Activated naive CD4-positive, alpha-beta T cell treated with anti-CD3 and anti-CD28 coated beads for 36 hours (primary cell): Measurements from ENCODE around the gene WFDC12. TPM values are rescaled to one million over a fixed set of nuclear protein-coding genes. Genes with fewer than 3 reads are reported as not detected.
A peak's percentile ranks its signal among the peaks of the same experiment; 100 is the strongest.
"Not testable (repeated sequence)": the region's sequence is repeated elsewhere in the genome, so short reads cannot be mapped to it uniquely, and the experiment has no call there.

ENCODE experiments used
- CTCF ChIA-PET: fragments of 350-600 bp; sonication (Branson Sonifier 250); formaldehyde crosslinking; loops from one replicate; lab custom pipeline; 2021; ENCODE audit warnings: antibody characterized with exemption; lab: Charles Lee
- DNase-seq: peaks from one replicate; pipeline ENCODE4 v3.0.0-alpha.2; 2020
- H3K27ac Mint-ChIP-seq: one replicate; pipeline ENCODE4 v1.8.0; 2021; ENCODE audit warnings: mild to moderate bottlenecking, mixed read lengths
- H3K27me3 Mint-ChIP-seq: one replicate; pipeline ENCODE4 v1.8.0; 2021; ENCODE audit warnings: low read depth, mixed read lengths
- H3K36me3 Mint-ChIP-seq: one replicate; pipeline ENCODE4 v1.8.0; 2021; ENCODE audit warnings: low read depth, mixed read lengths
- H3K4me1 Mint-ChIP-seq: one replicate; pipeline ENCODE4 v1.8.0; 2021; ENCODE audit warnings: low read depth, mixed read lengths
- H3K4me3 Mint-ChIP-seq: one replicate; pipeline ENCODE4 v1.8.0; 2021; ENCODE audit warnings: mild to moderate bottlenecking, moderate library complexity, mixed read lengths
- H3K9me3 Mint-ChIP-seq: one replicate; pipeline ENCODE4 v1.8.0; 2021; ENCODE audit warnings: mixed read lengths
- intact Hi-C: fragments of 100-400 bp; cut with micrococcal nuclease; formaldehyde crosslinking; loops from one replicate; pipeline ENCODE4 v1.15.1; 2023
- total RNA-seq, 2 experiments: library from RNA; stranded (reverse); gene quantifications; one replicate each; pipeline ENCODE4 v1.2.3, GENCODE V29; 2021

Gene WFDC12
- total RNA-seq, 2 experiments from 2014 or later = not detected

DNA sequence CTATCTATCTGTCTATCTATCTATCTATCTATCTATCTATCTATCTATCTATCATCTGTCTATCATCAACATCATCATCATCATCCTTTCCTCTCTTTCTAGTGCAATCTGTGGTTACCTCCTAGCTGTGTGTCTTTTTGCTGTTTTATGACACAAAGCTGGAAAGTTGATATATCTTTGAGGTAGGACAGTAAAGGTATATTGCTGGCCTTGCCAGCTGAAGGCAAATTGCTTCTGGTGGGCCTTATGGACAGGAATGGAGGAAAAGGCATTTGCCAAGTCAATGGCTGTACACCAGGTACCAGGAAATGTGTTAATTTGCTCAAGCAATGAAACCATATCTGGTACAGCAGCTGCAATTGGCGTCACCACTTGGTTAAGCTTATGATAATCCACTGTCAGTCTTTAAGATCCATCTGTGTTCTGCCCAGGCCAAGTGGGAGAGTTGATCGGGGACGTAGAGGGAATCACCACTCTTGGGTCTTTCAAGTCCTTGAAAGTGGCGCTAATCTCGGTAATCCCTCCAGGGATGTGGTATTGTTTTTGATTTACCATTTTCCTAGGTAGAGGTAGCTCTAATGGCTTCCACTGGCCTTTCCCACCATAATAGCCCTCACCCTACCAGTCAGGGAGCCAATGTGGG, 15.6 kb upstream of the WFDC12 start:
- H3K4me3 Mint-ChIP-seq, H3K9me3 Mint-ChIP-seq, DNase-seq, H3K4me1 Mint-ChIP-seq, H3K36me3 Mint-ChIP-seq, H3K27ac Mint-ChIP-seq, H3K27me3 Mint-ChIP-seq: not testable (repeated sequence)
- CTCF ChIA-PET = interaction anchor here (0.7 to 4.5 kb wide), 14 partner anchors 10 to 172 kb away, joined by 3 to 62 read pairs (median 4); no protein-coding TSS in a partner anchor
- intact Hi-C loops = loop anchor here (10.0 kb wide), 1 partner anchor 85 kb away; the partner anchor contains the start of gene SEMG2

DNA sequence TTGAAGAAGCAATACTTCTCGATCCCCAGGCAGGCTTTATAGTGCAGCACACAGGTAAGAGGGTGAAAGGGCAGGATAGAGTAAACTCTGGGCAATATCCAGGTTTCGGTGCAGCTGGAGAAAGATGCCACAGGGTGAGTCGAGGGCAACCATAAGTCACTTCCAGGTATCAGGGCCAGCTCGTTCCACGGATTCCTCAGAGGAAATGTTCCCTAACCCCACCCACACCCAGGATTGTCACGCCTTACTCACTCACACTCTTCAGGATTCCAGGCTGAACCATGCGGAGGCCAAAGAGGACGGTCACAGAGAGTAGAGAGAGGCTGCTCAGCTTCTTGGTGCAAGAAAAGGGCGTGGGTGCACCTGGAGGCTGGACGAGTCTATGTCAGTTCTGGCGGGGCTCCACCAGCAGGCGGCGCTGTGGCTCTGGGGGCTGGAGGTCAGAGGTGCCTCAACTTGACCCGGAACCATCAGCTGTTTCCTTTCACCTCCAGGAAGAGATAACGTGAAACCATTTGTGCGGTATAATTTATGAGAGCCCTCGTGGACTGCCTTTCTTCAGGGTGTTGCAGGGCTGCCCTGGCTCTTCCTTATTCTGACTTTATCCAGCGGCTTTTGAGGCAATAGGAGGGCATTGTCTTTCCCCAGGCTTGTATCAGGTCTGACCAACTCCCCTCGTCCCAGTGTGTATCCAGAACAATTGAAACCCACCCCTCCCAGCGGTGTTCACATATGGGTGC, 14.5 kb upstream of the WFDC12 start:
- Mint-ChIP-seq H3K4me3 (no peak overlapping the region), H3K27me3 (peaks cover 7% of the 10 kb centered on the region), H3K27ac (no peak overlapping the region), H3K4me1 (no peaks in the 10 kb centered on the region), H3K9me3 (no peaks in the 10 kb centered on the region), H3K36me3 (no peaks in the 10 kb centered on the region)
- CTCF ChIA-PET = interaction anchor here (0.6 to 4.5 kb wide), 20 partner anchors 9 to 632 kb away, joined by 3 to 62 read pairs (median 4); no protein-coding TSS in a partner anchor
- peak; percentile 88 for DNase-seq
- intact Hi-C loops = loop anchor here (1.0 to 10.0 kb wide), 2 partner anchors 86 to 153 kb away; partner anchors contain the start of gene SEMG2

DNA sequence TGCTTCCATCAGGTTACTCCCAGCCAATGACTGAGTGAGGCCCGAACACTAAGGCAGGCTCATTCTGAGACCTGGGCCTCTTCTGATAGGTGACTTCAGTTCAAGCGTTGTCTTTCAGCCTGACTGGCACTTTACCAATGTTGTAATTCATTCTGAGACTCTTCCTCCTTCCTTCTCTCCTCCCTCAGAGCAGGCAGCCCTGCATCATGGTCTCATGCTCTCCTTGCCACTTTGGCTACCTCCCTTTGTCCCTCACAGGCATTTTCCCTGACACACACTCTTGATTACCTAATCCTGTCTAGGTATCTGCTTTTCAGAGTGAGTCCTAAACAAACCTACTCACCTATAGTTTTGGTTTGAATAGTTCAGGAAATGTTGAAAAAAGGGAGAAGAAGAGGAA, 12.6 kb upstream of the WFDC12 start:
- DNase-seq = no peak
- H3K27ac Mint-ChIP-seq = no peak overlapping the region
- peaks cover 8% of the 10 kb centered on the region for H3K27me3 Mint-ChIP-seq
- CTCF ChIA-PET = interaction anchor here (0.6 to 0.9 kb wide), 3 partner anchors 9 to 300 kb away, joined by 3 to 4 read pairs (median 3); no protein-coding TSS in a partner anchor
- H3K9me3 Mint-ChIP-seq = no peaks in the 10 kb centered on the region
- H3K4me1 Mint-ChIP-seq = no peaks in the 10 kb centered on the region
- no peaks in the 10 kb centered on the region for H3K36me3 Mint-ChIP-seq
- intact Hi-C loops = loop anchor here (10.0 kb wide), 1 partner anchor 88 kb away; the partner anchor contains the start of gene SEMG2
- no peak overlapping the region for H3K4me3 Mint-ChIP-seq

DNA sequence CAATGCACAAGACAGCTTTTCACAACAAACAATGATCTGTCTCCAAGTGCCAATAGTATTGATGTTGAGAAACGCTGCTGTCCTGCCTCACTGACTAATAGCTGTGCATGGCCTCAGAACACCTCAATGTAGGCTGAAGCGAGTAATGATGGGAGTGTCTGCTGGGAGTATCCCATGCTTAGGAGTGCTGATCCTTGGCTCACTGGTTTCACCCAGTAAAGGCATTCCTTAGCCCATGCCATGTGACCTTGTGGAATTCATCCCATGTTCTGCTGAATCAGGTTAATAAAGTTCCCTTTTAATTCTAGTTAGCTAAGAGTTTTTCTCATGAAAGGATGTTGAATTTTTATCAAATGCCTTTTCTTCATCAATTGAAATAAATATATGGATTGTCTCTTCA, 3.8 kb upstream of the WFDC12 start:
- CTCF ChIA-PET = no interaction called here
- no peak for DNase-seq
- Mint-ChIP-seq H3K9me3 (no peaks in the 10 kb centered on the region), H3K27ac (no peak overlapping the region), H3K27me3 (peaks cover 15% of the 10 kb centered on the region), H3K4me1 (no peaks in the 10 kb centered on the region), H3K36me3 (no peaks in the 10 kb centered on the region), H3K4me3 (no peak overlapping the region)
- intact Hi-C loops = no loop called here

DNA sequence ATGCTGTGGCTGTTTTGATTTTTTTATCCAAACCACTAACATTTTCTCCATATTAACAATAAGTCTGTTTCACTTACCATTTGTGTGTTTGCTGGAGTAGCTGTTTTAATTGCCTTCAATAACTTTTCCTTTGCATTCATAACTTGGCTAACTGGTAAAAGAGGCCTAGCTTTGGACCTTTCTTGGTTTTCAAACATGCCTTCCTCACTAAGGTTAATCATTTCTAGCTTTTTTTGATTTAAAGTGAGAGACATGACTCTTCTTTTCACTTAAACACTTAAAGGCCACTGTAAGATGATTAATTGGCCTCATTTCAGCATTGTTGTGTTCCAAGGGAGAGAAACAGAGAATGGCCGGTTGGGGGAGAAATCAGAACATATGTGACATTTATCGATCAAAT, 2.9 kb downstream of the WFDC12 start:
- Mint-ChIP-seq H3K9me3 (no peaks in the 10 kb centered on the region), H3K4me1 (no peaks in the 10 kb centered on the region), H3K4me3 (no peak overlapping the region), H3K27ac (no peak overlapping the region), H3K27me3 (peaks cover 5% of the 10 kb centered on the region), H3K36me3 (no peaks in the 10 kb centered on the region)
- no peak for DNase-seq
- intact Hi-C loops = no loop called here
- CTCF ChIA-PET = interaction anchor here (0.8 kb wide), 1 partner anchor 10 kb away, joined by 6 read pairs; no protein-coding TSS in a partner anchor

DNA sequence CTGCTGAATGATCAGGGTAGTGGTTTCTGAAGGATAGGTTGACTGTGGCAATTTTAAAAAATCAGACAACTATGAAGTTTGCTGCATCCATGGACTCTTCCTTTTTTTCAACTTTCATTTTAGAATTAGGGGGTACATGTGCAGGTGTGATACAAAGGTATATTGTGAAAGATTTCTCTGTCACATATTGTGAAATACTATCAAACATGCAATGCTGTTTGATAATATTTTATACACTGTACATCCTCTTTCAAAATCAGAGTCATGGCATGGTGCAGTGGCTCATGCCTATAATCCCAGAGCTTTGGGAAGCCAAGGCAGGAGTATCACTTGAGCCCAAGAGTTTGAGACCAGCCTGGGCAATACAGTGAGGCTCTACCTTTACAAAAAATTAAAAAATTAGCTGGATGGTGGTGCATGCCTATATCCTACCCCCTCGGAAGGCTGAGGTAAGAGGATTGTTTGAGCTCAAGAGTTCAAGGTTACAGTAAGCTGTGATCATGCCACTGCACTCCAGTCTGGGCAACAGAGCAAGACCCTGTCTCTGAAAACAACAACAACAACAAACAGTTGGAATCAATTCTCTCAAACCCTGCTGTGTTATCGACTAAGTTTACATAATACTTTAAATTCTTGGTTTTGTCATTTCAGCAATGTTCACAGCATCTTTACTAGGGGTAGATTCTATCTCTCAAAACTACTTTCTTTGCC, 4.6 kb downstream of the WFDC12 start:
- Mint-ChIP-seq H3K9me3 (no peaks in the 10 kb centered on the region), H3K27me3 (peaks cover 5% of the 10 kb centered on the region), H3K4me3 (no peak overlapping the region), H3K36me3 (no peaks in the 10 kb centered on the region), H3K27ac (no peak overlapping the region), H3K4me1 (peaks cover 7% of the 10 kb centered on the region)
- intact Hi-C loops = no loop called here
- CTCF ChIA-PET = interaction anchor here (1.1 kb wide), 1 partner anchor 174 kb away, joined by 5 read pairs; no protein-coding TSS in a partner anchor
- no peak for DNase-seq

DNA sequence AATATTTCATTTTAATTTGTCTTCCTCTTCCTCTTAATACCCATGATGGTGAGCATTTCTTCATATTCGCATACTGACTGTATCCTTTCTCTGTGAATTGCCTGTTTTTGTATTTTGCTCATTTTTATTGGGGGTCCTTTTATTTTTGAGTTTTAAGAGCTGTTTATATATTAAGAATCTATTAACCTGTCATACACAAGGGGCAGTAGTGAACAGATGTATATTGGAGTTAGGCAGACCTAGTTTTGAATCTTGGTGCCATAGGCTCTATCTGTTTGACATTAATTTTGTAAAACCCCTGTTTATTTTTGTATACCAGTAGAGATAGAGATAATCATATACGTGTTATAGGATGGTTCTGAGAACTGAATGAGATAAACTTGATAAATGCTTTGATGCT, 6.2 kb downstream of the WFDC12 start:
- no peaks in the 10 kb centered on the region for H3K36me3 Mint-ChIP-seq
- no peaks in the 10 kb centered on the region for H3K9me3 Mint-ChIP-seq
- no peak for DNase-seq
- peaks cover 10% of the 10 kb centered on the region for H3K4me1 Mint-ChIP-seq
- intact Hi-C loops = no loop called here
- H3K27ac Mint-ChIP-seq = no peak overlapping the region
- peaks cover 5% of the 10 kb centered on the region for H3K27me3 Mint-ChIP-seq
- CTCF ChIA-PET = interaction anchor here (0.6 to 1.5 kb wide), 6 partner anchors 11 to 360 kb away, joined by 3 to 5 read pairs (median 4); no protein-coding TSS in a partner anchor
- no peak overlapping the region for H3K4me3 Mint-ChIP-seq

DNA sequence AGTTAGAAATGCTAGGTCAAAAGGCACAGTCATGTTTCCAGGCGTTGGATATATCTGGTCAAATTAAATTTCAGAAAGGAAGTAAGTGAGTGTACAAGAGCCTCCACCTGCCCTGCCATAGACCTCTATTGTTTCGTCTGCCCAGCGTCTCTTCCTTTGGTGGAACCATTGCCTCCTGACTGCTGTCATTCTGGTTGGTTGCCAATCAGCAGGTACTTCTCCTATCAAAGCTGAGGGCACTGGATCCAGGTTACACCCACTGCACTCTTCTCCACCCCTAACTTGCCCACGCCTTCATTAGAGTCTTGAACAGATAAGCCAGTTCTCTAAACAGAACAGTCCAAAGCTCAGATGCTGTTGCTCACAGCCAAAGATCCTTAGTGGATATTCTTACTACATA, 6.7 kb downstream of the WFDC12 start:
- peaks cover 5% of the 10 kb centered on the region for H3K27me3 Mint-ChIP-seq
- no peak overlapping the region for H3K4me3 Mint-ChIP-seq
- no peak overlapping the region for H3K27ac Mint-ChIP-seq
- intact Hi-C loops = no loop called here
- H3K4me1 Mint-ChIP-seq = peaks cover 10% of the 10 kb centered on the region
- CTCF ChIA-PET = interaction anchor here (0.7 to 1.5 kb wide), 5 partner anchors 11 to 654 kb away, joined by 3 to 5 read pairs (median 4); no protein-coding TSS in a partner anchor
- H3K36me3 Mint-ChIP-seq = no peaks in the 10 kb centered on the region
- H3K9me3 Mint-ChIP-seq = no peaks in the 10 kb centered on the region
- DNase-seq = no peak

DNA sequence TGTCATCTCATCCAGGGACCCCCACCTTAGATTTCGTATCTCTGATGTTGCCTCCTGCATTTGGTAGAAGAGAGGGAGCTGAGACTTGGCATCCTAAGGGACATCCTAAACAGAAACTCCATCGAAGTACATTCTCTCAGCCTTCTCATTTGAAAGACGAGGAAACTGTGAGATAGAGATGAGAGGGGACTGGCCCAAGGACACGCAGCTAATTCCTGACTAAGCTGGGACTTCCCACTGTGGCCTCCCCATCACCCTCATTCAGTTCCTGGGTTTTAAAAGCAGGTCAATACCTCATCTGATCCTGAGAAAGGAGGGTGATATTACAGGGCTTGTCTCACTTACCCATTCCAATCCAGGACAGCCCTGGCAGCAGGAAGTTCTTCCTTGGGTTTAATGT, 8.4 kb downstream of the WFDC12 start:
- intact Hi-C loops = no loop called here
- CTCF ChIA-PET = interaction anchor here (0.8 to 1.3 kb wide), 2 partner anchors 17 to 72 kb away, joined by 3 read pairs; no protein-coding TSS in a partner anchor
- H3K4me3 Mint-ChIP-seq = no peak overlapping the region
- no peaks in the 10 kb centered on the region for H3K9me3 Mint-ChIP-seq
- H3K36me3 Mint-ChIP-seq = no peaks in the 10 kb centered on the region
- DNase-seq = no peak
- H3K27me3 Mint-ChIP-seq = peaks cover 2% of the 10 kb centered on the region
- H3K27ac Mint-ChIP-seq = no peak overlapping the region
- H3K4me1 Mint-ChIP-seq = peaks cover 10% of the 10 kb centered on the region

DNA sequence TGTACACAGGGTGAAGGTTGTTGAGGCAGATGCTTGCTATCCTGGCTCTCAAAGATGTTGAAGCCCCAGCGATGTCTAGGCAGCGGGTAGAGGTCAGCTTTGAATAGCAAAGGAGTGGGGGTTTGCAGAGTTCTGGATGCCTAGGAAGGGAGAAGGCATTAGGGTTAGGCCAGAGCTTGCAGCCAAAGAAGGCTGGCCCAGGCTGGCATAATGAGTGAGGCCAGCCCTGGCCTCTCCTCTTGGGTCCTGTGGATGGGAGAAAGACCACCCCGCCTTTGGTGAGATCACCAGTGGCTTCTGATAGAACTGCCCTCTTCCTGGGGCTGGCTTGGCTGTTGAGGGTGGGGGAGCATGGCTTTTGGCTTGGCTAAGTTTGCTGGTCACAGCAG, 8.9 kb downstream of the WFDC12 start:
- CTCF ChIA-PET = interaction anchor here (1.3 kb wide), 1 partner anchor 71 kb away, joined by 3 read pairs; no protein-coding TSS in a partner anchor
- peaks cover 2% of the 10 kb centered on the region for H3K27me3 Mint-ChIP-seq
- no peak overlapping the region for H3K27ac Mint-ChIP-seq
- H3K36me3 Mint-ChIP-seq = no peaks in the 10 kb centered on the region
- H3K4me1 Mint-ChIP-seq = peaks cover 10% of the 10 kb centered on the region
- DNase-seq = no peak
- intact Hi-C loops = no loop called here
- no peaks in the 10 kb centered on the region for H3K9me3 Mint-ChIP-seq
- no peak overlapping the region for H3K4me3 Mint-ChIP-seq

DNA sequence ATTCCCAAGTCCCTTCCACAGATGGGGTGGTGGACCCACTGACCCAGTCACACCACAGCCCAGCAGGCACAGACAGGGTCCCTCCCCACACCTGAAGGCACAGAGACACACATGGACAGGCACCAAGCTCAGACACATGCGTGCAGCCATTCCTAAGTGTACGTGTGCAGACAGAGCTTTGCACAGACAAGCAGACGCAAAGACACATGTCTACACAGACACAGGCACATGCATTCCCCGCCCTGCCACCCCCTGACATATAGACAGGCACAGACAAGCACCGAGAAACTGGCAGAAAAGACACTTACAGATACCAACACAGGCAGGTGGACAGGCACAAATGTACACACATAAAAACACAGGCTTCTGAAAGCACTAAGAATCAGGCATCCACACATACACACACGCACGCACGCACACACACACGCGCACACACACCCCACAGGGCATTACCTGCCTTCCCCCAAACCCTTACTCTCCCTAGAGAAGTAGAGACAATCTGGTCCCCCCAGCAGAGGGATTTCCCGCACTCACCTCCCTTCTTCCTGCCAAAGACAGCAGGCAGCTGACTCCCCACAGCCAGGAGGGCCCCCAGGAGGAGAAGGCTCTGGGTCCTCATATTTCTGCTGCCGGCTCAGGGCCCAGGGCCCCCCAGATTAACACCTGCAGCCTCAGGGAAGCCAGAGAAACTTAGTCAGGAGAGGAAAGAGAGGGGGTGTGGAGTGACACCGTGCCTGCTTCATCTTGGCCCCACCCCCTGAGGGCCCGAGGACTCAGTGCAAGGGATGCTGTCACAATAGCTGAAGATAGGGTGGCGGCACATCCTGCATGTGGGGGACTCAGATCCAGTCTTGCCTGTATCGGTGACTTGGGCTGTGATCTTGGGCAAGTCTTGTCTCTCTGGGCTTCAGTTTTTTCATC, 9.5 kb downstream of the WFDC12 start, which contains the start of gene WFDC5:
TSS of gene WFDC5 (minus strand) at position 710 of the 921 bp plus-strand sequence. CDS start at position 619, 91 bp downstream.
- DNase-seq = peak; percentile 49
- no peaks in the 10 kb centered on the region for H3K9me3 Mint-ChIP-seq
- no peak within 1 kb of the TSS for H3K27ac Mint-ChIP-seq
- no peaks in the 10 kb centered on the region for H3K36me3 Mint-ChIP-seq
- peaks cover 10% of the 10 kb centered on the region for H3K4me1 Mint-ChIP-seq
- H3K4me3 Mint-ChIP-seq = no peak within 1 kb of the TSS
- intact Hi-C loops = no loop called here
- CTCF ChIA-PET = interaction anchor here (0.6 to 4.4 kb wide), 4 partner anchors 13 to 71 kb away, joined by 3 to 53 read pairs (median 6); no protein-coding TSS in a partner anchor
- H3K27me3 Mint-ChIP-seq = peaks cover 2% of the 10 kb centered on the region
